ENCODE data around the gene SPARCL1.

GRCh38 chr4:87531621-87532020 is 2.4 kb upstream of the SPARCL1 start:
- no peak for TF ChIP-seq GATA2 (IDR thresholded peaks at IDR 0.05; ENCODE audit: low read depth, low read length)
- TF ChIP-seq GATA3 (IDR thresholded peaks at IDR 0.05; ENCODE audit: low read depth, low read length) = no peak

Data from SH-SY5Y (cell line).